IMR-90 (cell line): ENCODE data around the gene PYCR2. TPM values are rescaled to one million over a fixed set of nuclear protein-coding genes. Genes with fewer than 3 reads are reported as not detected.

Experiments
- ATAC-seq: fragments of 200-7000 bp; cut with Tn5 transposase; 2 replicates; pipeline ENCODE4 v1.9.1; 2020; ENCODE audit warnings: low read depth, mild to moderate bottlenecking, moderate library complexity
- BruUV-seq: library from RNA; stranded (reverse); fragments of 400-500 nt; replicated peaks from 2 replicates; lab custom pipeline; 2021; lab: Mats Ljungman, UMichigan
- CTCF ChIA-PET: fragments of 300-600 bp; formaldehyde crosslinking; extraction: SDS; loops from one replicate; lab custom pipeline; 2021; ENCODE audit warnings: antibody characterized with exemption; lab: Yijun Ruan, JAX
- POLR2A ChIA-PET: fragments of 300-600 bp; sonication (Branson Sonifier 250); formaldehyde crosslinking; loops from one replicate; lab custom pipeline; 2022; ENCODE audit warnings: antibody characterized with exemption; ENCODE audit not compliant: unreplicated experiment; lab: Charles Lee
- DNase-seq: peaks from one replicate; pipeline ENCODE4 v3.0.0; 2013
- H2AFZ ChIP-seq: replicated peaks from 2 replicates; pipeline ENCODE3; 2013; ENCODE audit warnings: low read length, mild to moderate bottlenecking; ENCODE audit not compliant: poor library complexity
- H2AK5ac ChIP-seq: 2 replicates; pipeline ENCODE4 v1.6.1; 2013; ENCODE audit warnings: low read depth, low read length, inconsistent platforms
- H2AK9ac ChIP-seq: replicated peaks from 2 replicates; pipeline ENCODE3; 2013; ENCODE audit warnings: mild to moderate bottlenecking, low read depth, low read length, moderate library complexity; ENCODE audit not compliant: poor library complexity
- H2BK120ac ChIP-seq: 2 replicates; pipeline ENCODE4 v1.6.1; 2013; ENCODE audit warnings: low read depth, low read length, inconsistent platforms
- H2BK15ac ChIP-seq: 3 replicates; pipeline ENCODE4 v1.6.1; 2013; ENCODE audit warnings: low read depth, low read length, inconsistent platforms
- H2BK20ac ChIP-seq: 2 replicates; pipeline ENCODE4 v1.6.1; 2013; ENCODE audit warnings: low read depth, mild to moderate bottlenecking, inconsistent platforms, low read length, moderate library complexity
- H2BK5ac ChIP-seq: 2 replicates; pipeline ENCODE4 v1.6.1; 2013; ENCODE audit warnings: mild to moderate bottlenecking, low read depth, low read length, inconsistent platforms; ENCODE audit not compliant: poor library complexity, severe bottlenecking
- H3K14ac ChIP-seq: replicated peaks from 2 replicates; pipeline ENCODE4 v1.6.1; 2013; ENCODE audit warnings: low read depth, low read length, inconsistent platforms
- H3K18ac ChIP-seq: 2 replicates; pipeline ENCODE4 v1.6.1; 2013; ENCODE audit warnings: low read depth, low read length, control low read depth
- H3K23ac ChIP-seq: 2 replicates; pipeline ENCODE4 v1.6.1; 2013; ENCODE audit warnings: low read depth, low read length, inconsistent platforms
- H3K27ac ChIP-seq: 2 replicates; pipeline ENCODE4 v1.5.1; 2013; ENCODE audit warnings: mild to moderate bottlenecking, control low read depth, low read length; ENCODE audit not compliant: insufficient read depth
- H3K27me3 ChIP-seq: 2 replicates; pipeline ENCODE4 v1.6.1; 2013; ENCODE audit warnings: low read length; ENCODE audit not compliant: control insufficient read depth, insufficient read depth
- H3K36me3 ChIP-seq: 2 replicates; pipeline ENCODE4 v1.6.1; 2013; ENCODE audit warnings: low read length, mixed read lengths; ENCODE audit not compliant: control insufficient read depth, insufficient read depth
- H3K4ac ChIP-seq: 2 replicates; pipeline ENCODE4 v1.6.1; 2013; ENCODE audit warnings: low read depth, low read length, inconsistent platforms
- H3K4me1 ChIP-seq: 2 replicates; pipeline ENCODE4 v1.6.1; 2013; ENCODE audit warnings: low read length, mixed read lengths; ENCODE audit not compliant: control insufficient read depth, insufficient read depth
- H3K4me2 ChIP-seq: 2 replicates; pipeline ENCODE4 v1.6.1; 2013; ENCODE audit warnings: low read depth, mild to moderate bottlenecking, control low read depth, low read length, moderate library complexity
- H3K4me3 ChIP-seq: 2 replicates; pipeline ENCODE4 v1.5.1; 2013; ENCODE audit warnings: low read depth, mild to moderate bottlenecking, control low read depth, low read length, moderate library complexity; ENCODE audit not compliant: insufficient read depth
- H3K56ac ChIP-seq: 2 replicates; pipeline ENCODE4 v1.6.1; 2013; ENCODE audit warnings: low read length, inconsistent platforms; ENCODE audit not compliant: insufficient read depth; ENCODE audit errors: extremely low read depth
- H3K79me1 ChIP-seq, 2 experiments: 2 replicates each; pipeline ENCODE4 v1.6.1; 2013; ENCODE audit warnings: low read length in 2 of 2, inconsistent platforms in 1 of 2, low read depth in 1 of 2
- H3K9ac ChIP-seq: 2 replicates; pipeline ENCODE4 v1.6.1; 2013; ENCODE audit warnings: low read depth, low read length, control low read depth
- H3K9me1 ChIP-seq: 2 replicates; pipeline ENCODE4 v1.6.1; 2013; ENCODE audit warnings: low read length, inconsistent platforms; ENCODE audit not compliant: insufficient read depth
- H3K9me3 ChIP-seq: 2 replicates; pipeline ENCODE4 v1.6.1; 2013; ENCODE audit warnings: low read length; ENCODE audit not compliant: control insufficient read depth, insufficient read depth
- H4K20me1 ChIP-seq: 2 replicates; pipeline ENCODE4 v1.6.1; 2013; ENCODE audit warnings: low read length, inconsistent platforms; ENCODE audit not compliant: insufficient read depth
- H4K5ac ChIP-seq: 2 replicates; pipeline ENCODE4 v1.6.1; 2013; ENCODE audit warnings: mild to moderate bottlenecking, low read depth, low read length, control low read depth
- H4K8ac ChIP-seq, 2 experiments: 2 replicates each; pipeline ENCODE4 v1.6.1; 2013; ENCODE audit warnings: low read depth in 2 of 2, low read length in 2 of 2, control low read depth in 1 of 2, inconsistent platforms in 1 of 2
- H4K91ac ChIP-seq: 2 replicates; pipeline ENCODE4 v1.6.1; 2013; ENCODE audit warnings: low read depth, low read length, inconsistent platforms; ENCODE audit not compliant: insufficient read depth
- BHLHE40 ChIP-seq: fragments of 150-350 bp; IDR thresholded peaks from 2 replicates; pipeline ENCODE4 v1.6.1; 2016; ENCODE audit warnings: mild to moderate bottlenecking, low read depth, low read length
- FOS ChIP-seq: fragments of 150-350 bp; IDR thresholded peaks from 2 replicates; pipeline ENCODE4 v1.6.1; 2016; ENCODE audit warnings: low read depth, low read length
- MAFK ChIP-seq: IDR thresholded peaks from 2 replicates; pipeline ENCODE4 v1.6.1; 2012; ENCODE audit warnings: low read depth, low read length, improper control_type of control experiment
- NFE2L2 ChIP-seq: fragments of 150-350 bp; IDR thresholded peaks from 2 replicates; pipeline ENCODE4 v1.6.1; 2016; ENCODE audit warnings: low read depth, mild to moderate bottlenecking, low read length
- POLR2A ChIP-seq: IDR thresholded peaks from 2 replicates; pipeline ENCODE4 v1.6.1; 2012; ENCODE audit warnings: mild to moderate bottlenecking, low read depth, low read length
- RCOR1 ChIP-seq: IDR thresholded peaks from 2 replicates; pipeline ENCODE4 v1.6.1; 2012; ENCODE audit warnings: mild to moderate bottlenecking, low read length, improper control_type of control experiment; ENCODE audit not compliant: insufficient replicate concordance
- SMC3 ChIP-seq: fragments of 150-350 bp; IDR thresholded peaks from 2 replicates; pipeline ENCODE4 v1.6.1; 2016; ENCODE audit warnings: low read depth, mild to moderate bottlenecking, antibody characterized with exemption, low read length, moderate library complexity
- whole genome bisulfite sequencing, 2 experiments: methylation state at CpG; one replicate each; pipeline versions ENCODE4 v1.1.5 to v1.1.7; 2013; ENCODE audit warnings: missing lambda C conversion rate in 2 of 2; ENCODE audit not compliant: insufficient read length in 1 of 2; ENCODE audit errors: extremely low coverage in 2 of 2; 5-methylcytosine and 5-hydroxymethylcytosine counted together
- dilution Hi-C: fragments of 300-500 bp; cut with HindIII; formaldehyde crosslinking; loops from one replicate; pipeline ENCODE4 v1.14.3; 2018; ENCODE audit warnings: low sequenced_read_pairs; ENCODE audit not compliant: unreplicated experiment
- in situ Hi-C: fragments of 300-500 bp; cut with MboI; formaldehyde crosslinking; loops from 3 replicates; pipeline ENCODE4 v1.14.3; 2019; ENCODE audit warnings: low sequenced_read_pairs, inconsistent platforms, mixed read lengths
- intact Hi-C: fragments of 100-400 bp; cut with micrococcal nuclease; formaldehyde crosslinking; loops from 2 replicates; pipeline ENCODE4 v1.10.0; 2022
- polyA plus RNA-seq, 3 experiments: library from polyadenylated mRNA; depleted of rRNA; stranded (reverse); fragments of >200 nt; gene quantifications; 2 replicates each; pipeline ENCODE4 v1.2.3, GENCODE V29; 2012; ENCODE audit warnings: low replicate concordance in 1 of 3
- total RNA-seq: library from RNA; depleted of rRNA; stranded (reverse); fragments of >200 nt; gene quantifications from 2 replicates; pipeline ENCODE4 v1.2.3, GENCODE V29; 2012
- TF ChIP-seq, protein P1 (sequence below): fragments of 150-350 bp; IDR thresholded peaks from 2 replicates; pipeline ENCODE4 v1.6.1; 2017; ENCODE audit warnings: mild to moderate bottlenecking, antibody characterized with exemption, low read length, low read depth
- TF ChIP-seq, protein P2 (sequence below): fragments of 150-350 bp; IDR thresholded peaks from 2 replicates; pipeline ENCODE4 v1.6.1; 2016; ENCODE audit warnings: low read depth, mild to moderate bottlenecking, low read length, moderate library complexity, borderline replicate concordance

Gene PYCR2
- total and polyA plus RNA-seq, 2 of the 4 experiments (the other 2 are of a cell fraction): 34.4 to 68.1 TPM

DNA sequence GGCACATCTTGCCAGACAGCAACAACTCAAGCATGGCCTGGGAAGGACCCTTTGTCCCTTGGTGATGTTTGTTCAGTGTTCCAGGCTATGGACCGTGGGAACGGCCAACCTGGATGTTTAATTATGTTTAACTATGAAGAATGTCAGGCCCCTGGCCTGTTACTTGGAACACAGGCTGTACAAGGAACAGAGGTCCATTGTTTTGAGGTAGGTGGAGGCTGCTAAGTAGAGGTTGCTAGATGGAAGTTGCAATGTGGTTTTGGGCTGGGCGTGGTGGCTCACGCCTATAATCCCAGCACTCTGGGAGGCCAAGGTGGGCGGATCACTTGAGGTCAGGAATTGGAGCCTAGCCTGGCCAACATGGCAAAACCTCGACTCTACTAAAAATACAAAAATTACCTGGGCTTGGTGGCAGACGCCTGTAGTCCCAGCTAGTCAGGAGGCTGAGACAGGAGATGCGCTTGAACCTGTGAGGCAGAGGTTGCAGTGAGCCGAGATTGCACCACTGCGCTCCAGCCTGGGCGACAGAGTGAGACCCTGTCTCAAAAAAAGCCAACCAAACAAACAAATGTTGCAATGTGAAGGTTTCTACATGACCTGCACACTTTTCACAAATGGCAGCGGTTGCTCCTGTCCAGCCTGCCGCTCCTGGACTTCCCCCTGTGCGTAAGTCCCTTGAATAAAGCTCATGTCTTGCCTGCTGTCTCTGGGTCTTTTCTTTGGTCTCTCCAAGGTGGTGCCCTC lies 32.6 kb downstream of the PYCR2 start:
- Histone ChIP-seq H2BK20ac (no peak overlapping the region), H3K27ac (no peak overlapping the region), H3K27me3 (no peaks in the 10 kb centered on the region), H2BK15ac (no peak overlapping the region), H3K9ac (no peak overlapping the region), H3K23ac (no peak overlapping the region), H3K36me3 (no peaks in the 10 kb centered on the region), H3K4me1 (no peaks in the 10 kb centered on the region), H3K9me1 (no peaks in the 10 kb centered on the region), H4K20me1 (no peaks in the 10 kb centered on the region), H2AK5ac (no peak overlapping the region), H4K91ac (no peak overlapping the region), H3K4me3 (no peak overlapping the region), H2AK9ac (no peak overlapping the region), H3K18ac (no peak overlapping the region), H2AFZ (no peak overlapping the region), H3K14ac (no peak overlapping the region), H2BK5ac (no peak overlapping the region), H3K56ac (no peak overlapping the region), H4K8ac (no peak overlapping the region), H4K5ac (no peak overlapping the region), H3K79me1 (no peaks in the 10 kb centered on the region), H3K4me2 (no peak overlapping the region), H2BK120ac (no peak overlapping the region), H3K9me3 (no peaks in the 10 kb centered on the region), H3K4ac (no peak overlapping the region)
- 90% methylated on average over 6 of the region's 14 CpGs; no CpG with 5 or more reads in 1 of the 2 experiments for WGBS, 2 experiments
- POLR2A ChIA-PET: no interaction called here
- TF ChIP-seq, protein P1, sequence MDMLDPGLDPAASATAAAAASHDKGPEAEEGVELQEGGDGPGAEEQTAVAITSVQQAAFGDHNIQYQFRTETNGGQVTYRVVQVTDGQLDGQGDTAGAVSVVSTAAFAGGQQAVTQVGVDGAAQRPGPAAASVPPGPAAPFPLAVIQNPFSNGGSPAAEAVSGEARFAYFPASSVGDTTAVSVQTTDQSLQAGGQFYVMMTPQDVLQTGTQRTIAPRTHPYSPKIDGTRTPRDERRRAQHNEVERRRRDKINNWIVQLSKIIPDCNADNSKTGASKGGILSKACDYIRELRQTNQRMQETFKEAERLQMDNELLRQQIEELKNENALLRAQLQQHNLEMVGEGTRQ: no peak
- TF ChIP-seq RCOR1: no peak
- TF ChIP-seq, protein P2, sequence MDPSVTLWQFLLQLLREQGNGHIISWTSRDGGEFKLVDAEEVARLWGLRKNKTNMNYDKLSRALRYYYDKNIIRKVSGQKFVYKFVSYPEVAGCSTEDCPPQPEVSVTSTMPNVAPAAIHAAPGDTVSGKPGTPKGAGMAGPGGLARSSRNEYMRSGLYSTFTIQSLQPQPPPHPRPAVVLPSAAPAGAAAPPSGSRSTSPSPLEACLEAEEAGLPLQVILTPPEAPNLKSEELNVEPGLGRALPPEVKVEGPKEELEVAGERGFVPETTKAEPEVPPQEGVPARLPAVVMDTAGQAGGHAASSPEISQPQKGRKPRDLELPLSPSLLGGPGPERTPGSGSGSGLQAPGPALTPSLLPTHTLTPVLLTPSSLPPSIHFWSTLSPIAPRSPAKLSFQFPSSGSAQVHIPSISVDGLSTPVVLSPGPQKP: no peak
- TF ChIP-seq NFE2L2: no peak
- no peak for TF ChIP-seq FOS
- no peak for TF ChIP-seq MAFK
- no peak for TF ChIP-seq SMC3
- TF ChIP-seq POLR2A: no peak
- no peak for TF ChIP-seq BHLHE40
- BruUV-seq: no TSS peak
- CTCF ChIA-PET: no interaction called here
- in situ Hi-C loops (no loop called here), intact Hi-C loops (no loop called here), dilution Hi-C loops (no loop called here)
- ATAC-seq: no peak
- no peak for DNase-seq
